ENCODE measurements around the gene CYP26C1.

CYP26C1 gene

GRCh38 chr10:93068411-93069244 lies 8.0 kb downstream of the CYP26C1 start:
- no peak for DNase-seq (ENCODE audit: low read depth in 1 of 2, low spot score in 1 of 2)
- Histone ChIP-seq H3K4me3 (replicated peaks; ENCODE audit: insufficient read depth, low read length) (no peak overlapping the region), H3K27me3 (ENCODE audit: insufficient read depth, poor library complexity, severe bottlenecking) (peaks cover 91% of the 10 kb centered on the region), H3K27ac (replicated peaks) (no peak overlapping the region)
- no peak for TF ChIP-seq REST (IDR thresholded peaks at IDR 0.05; ENCODE audit: insufficient replicate concordance, low read depth)
- no peak for TF ChIP-seq GABPA (IDR thresholded peaks at IDR 0.05; ENCODE audit: low read depth)
- no peak for TF ChIP-seq POLR2AphosphoS5 (IDR thresholded peaks at IDR 0.05; ENCODE audit: low read depth)
- TF ChIP-seq SPI1 (IDR thresholded peaks at IDR 0.05; ENCODE audit: borderline replicate concordance, low read depth) = no peak
- TF ChIP-seq CTCF (IDR thresholded peaks at IDR 0.05; ENCODE audit: insufficient read depth, low read length) = no peak

- no peak for DNase-seq (ENCODE audit: low read depth in 1 of 2, low spot score in 1 of 2)
- Histone ChIP-seq H3K27ac (replicated peaks) (no peak overlapping the region), H3K27me3 (ENCODE audit: insufficient read depth, poor library complexity, severe bottlenecking) (peaks cover 94% of the 10 kb centered on the region), H3K4me3 (replicated peaks; ENCODE audit: insufficient read depth, low read length) (no peak overlapping the region)
- TF ChIP-seq CTCF (IDR thresholded peaks at IDR 0.05; ENCODE audit: insufficient read depth, low read length) (no peak), SPI1 (IDR thresholded peaks at IDR 0.05; ENCODE audit: borderline replicate concordance, low read depth) (no peak), GABPA (IDR thresholded peaks at IDR 0.05; ENCODE audit: low read depth) (no peak), POLR2AphosphoS5 (IDR thresholded peaks at IDR 0.05; ENCODE audit: low read depth) (no peak), REST (IDR thresholded peaks at IDR 0.05; ENCODE audit: insufficient replicate concordance, low read depth) (no peak)
Observed at GRCh38 chr10:93069245-93069561, 8.6 kb downstream of the CYP26C1 start.

- DNase-seq (ENCODE audit: low read depth in 1 of 2, low spot score in 1 of 2) = no peak
Observed at GRCh38 chr10:93070378-93071176, 10.0 kb downstream of the CYP26C1 start.

More at GRCh38 chr10:93070378-93071176, 10.0 kb downstream of the CYP26C1 start:
- H3K4me3 ChIP-seq (replicated peaks; ENCODE audit: insufficient read depth, low read length) = no peak overlapping the region
- no peak overlapping the region for H3K27ac ChIP-seq (replicated peaks)
- H3K27me3 ChIP-seq (ENCODE audit: insufficient read depth, poor library complexity, severe bottlenecking) = peaks cover 94% of the 10 kb centered on the region
- no peak for TF ChIP-seq REST (IDR thresholded peaks at IDR 0.05; ENCODE audit: insufficient replicate concordance, low read depth)
- TF ChIP-seq CTCF (IDR thresholded peaks at IDR 0.05; ENCODE audit: insufficient read depth, low read length) = no peak
- no peak for TF ChIP-seq GABPA (IDR thresholded peaks at IDR 0.05; ENCODE audit: low read depth)
- no peak for TF ChIP-seq POLR2AphosphoS5 (IDR thresholded peaks at IDR 0.05; ENCODE audit: low read depth)
- TF ChIP-seq SPI1 (IDR thresholded peaks at IDR 0.05; ENCODE audit: borderline replicate concordance, low read depth) = no peak
